GM21515 (cell line): ENCODE results near the gene ZNF3.

Experiments
- ATAC-seq: cut with Tn5 transposase; IDR thresholded peaks from one replicate; pipeline ENCODE4 v1.9.1; 2021; ENCODE audit not compliant: unreplicated experiment

The ZNF3 gene

DNA sequence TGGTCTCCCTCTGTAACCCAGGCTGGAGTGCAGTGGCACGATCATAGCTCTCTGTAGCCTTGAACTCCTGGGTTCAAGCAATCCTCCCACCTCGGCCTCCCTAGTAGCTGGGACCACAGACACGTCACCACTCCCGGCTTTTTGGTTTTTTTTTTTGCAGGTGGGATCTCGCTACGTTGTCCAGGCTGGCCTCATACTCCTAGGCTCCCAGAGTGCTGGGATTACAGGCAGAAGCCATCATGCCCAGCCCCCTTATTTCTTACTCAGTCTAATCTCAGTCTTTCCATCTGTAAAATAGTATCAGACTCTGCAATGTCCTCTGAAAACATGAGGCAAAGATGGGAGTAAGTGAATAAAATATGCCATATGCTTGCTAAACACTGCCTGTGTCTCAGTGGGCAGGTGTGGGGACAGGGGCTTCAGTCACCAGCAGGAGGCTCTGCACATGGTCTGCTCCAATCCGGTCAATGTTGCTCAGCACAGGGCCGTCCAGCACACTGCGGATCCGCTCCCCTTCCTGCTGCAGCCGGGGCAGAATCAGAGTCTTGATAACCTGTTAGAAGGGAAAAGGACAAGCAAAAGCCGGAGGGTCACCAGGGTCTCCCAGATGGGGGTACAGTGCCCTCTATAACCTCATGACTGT lies 28.1 kb upstream of the ZNF3 start:
- ATAC-seq, result no peak

DNA sequence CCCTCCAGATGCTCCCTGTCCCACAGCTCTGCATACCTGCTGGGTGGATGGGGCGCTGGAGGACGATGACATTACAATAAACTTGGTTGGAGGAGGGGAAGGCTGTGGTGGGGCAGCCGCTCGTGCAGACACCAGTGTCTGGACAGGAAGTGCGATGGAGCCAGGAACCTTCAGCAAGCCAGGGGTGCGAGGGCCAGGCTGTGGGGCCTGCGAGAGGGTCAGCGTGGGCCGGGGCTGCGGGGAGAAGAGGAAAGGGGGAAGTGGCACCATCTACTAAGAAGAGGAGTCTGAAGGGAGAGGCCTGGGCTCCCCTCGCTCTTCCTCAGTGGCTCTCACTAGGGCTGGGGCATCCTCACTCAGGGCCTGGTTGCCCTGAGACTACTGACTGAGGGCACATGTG lies 26.4 kb upstream of the ZNF3 start:
- no peak for ATAC-seq

- ATAC-seq, result no peak
Observed at GRCh38 chr7:100107125-100107737, 25.7 kb upstream of the ZNF3 start.

GRCh38 chr7:100106633-100107032 lies 25.1 kb upstream of the ZNF3 start:
- ATAC-seq, result no peak

- ATAC-seq, result no peak
Observed at GRCh38 chr7:100105534-100105933, 24.0 kb upstream of the ZNF3 start.

GRCh38 chr7:100102950-100103840 lies 21.7 kb upstream of the ZNF3 start:
- no peak for ATAC-seq

DNA sequence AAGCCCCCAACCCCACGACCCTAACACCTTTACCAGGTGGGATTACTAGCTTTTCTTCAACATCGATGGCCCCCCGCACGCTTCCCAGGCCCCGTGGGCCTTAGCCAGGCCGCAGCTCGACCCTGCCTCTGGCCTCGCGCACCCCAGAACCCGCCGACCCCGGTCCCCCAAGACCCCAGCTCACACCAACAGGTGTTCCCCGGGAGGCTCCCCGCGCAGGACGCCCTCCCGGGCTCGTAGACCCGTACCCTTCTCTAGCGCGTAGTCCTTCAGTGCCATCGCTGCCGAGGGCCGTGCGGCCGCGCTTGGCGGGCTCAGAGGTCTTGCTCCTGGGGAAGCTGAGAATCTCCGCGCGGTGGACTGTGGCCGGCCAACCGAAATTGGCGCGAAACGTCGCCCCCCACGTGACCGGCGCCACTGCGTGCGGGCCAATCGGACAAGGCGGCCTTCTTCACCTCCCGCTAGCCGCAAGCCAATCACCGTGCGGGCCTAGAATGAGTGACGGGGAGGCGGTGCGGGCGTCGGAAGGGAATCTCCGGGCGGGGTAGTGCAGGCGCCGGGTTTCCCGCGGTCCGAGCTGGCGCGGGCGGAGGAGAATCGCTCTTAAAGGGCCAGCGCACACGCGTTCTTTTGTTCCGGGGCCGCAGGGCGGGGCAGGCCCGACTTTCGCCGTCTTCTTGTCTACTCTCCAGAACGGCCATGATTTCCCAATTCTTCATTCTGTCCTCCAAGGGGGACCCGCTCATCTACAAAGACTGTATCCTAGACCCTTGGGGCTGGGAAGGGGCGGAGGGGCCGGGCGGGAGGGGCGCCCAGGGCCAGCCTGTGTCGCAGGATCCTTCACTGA lies 19.7 kb upstream of the ZNF3 start, which contains the start of the genes AP4M1 and MCM7:
Gene AP4M1 (plus strand): TSS at position 628 of the 847 bp plus-strand sequence. CDS start 72 bp downstream, at position 700.
Gene MCM7 (minus strand): TSS at position 382 of the 847 bp plus-strand sequence. CDS start 103 bp downstream, at position 279.
- ATAC-seq, result peak; percentile 74

GRCh38 chr7:100100420-100101015 lies 19.0 kb upstream of the ZNF3 start:
- ATAC-seq, result peak; percentile 58

- ATAC-seq, result no peak
Observed at GRCh38 chr7:100099452-100099851, 17.9 kb upstream of the ZNF3 start.

DNA sequence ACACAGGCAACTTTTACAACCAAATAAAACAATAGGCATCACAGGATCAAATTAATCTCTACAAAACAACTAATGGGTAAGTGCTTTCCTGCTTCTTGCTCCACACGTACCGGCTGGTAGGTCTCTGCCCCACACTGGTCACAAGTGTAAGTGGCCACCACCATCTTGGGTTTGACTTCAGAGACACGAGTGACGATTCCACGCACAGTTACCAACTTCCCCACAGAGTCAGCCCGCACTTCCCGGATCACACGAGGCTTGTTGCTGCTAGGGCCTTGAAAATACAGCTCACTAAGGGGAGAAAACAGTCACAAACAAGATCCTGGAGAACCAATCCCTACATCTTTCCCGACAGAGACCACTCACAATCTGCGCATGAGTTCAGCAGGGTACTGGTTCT lies 17.4 kb upstream of the ZNF3 start:
- ATAC-seq, result no peak

DNA sequence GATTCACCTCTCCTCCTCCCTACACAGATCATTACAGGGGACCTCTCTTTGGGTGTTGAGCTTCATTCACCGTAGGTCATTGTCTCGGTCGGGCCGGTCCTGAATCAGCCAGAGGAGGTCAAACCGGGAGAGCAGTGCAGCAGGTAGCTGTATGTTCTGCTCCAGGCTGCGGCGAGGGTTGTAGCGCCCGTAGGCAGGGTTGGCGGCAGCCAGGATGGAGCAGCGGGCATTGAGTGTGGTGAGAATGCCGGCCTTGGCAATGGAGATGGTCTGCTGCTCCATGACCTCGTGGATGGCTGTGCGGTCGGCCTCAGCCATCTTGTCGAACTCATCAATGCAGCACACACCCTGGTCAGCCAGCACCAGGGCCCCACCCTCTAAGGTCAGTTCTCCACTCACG lies 14.2 kb upstream of the ZNF3 start:
- ATAC-seq, result no peak

- ATAC-seq, result no peak
Observed at GRCh38 chr7:100095289-100095688, 13.8 kb upstream of the ZNF3 start.

- no peak for ATAC-seq
Observed at GRCh38 chr7:100093925-100094486, 12.5 kb upstream of the ZNF3 start.

GRCh38 chr7:100093498-100093897 lies 12.0 kb upstream of the ZNF3 start:
- no peak for ATAC-seq

- no peak for ATAC-seq
Observed at GRCh38 chr7:100093054-100093453, 11.5 kb upstream of the ZNF3 start.

DNA sequence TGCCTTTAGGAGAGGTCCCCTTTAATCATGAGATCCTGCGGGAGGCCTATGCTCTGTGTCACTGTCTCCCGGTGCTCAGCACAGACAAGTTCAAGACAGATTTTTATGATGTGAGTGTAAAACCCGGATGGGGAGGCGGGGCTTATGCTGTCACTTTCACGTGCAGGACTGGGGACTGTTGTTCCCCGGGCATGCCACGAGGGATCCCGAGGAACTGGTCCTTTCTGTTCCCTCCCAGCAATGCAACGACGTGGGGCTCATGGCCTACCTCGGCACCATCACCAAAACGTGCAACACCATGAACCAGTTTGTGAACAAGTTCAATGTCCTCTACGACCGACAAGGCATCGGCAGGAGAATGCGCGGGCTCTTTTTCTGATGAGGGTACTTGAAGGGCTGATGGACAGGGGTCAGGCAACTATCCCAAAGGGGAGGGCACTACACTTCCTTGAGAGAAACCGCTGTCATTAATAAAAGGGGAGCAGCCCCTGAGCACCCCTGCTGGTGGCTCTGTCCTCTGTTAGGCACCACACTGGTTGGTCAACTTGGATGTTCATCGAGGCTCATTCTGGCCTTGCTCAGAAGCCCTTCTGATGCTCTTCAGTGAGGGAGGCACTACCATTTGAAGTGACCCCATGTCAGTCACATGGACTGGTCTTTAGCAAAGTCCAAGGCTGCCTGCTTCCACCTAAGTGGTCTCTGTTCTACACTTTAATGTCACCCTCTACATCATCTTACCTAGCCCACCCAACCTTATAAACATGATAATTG lies 10.1 kb upstream of the ZNF3 start:
- ATAC-seq, result no peak

DNA sequence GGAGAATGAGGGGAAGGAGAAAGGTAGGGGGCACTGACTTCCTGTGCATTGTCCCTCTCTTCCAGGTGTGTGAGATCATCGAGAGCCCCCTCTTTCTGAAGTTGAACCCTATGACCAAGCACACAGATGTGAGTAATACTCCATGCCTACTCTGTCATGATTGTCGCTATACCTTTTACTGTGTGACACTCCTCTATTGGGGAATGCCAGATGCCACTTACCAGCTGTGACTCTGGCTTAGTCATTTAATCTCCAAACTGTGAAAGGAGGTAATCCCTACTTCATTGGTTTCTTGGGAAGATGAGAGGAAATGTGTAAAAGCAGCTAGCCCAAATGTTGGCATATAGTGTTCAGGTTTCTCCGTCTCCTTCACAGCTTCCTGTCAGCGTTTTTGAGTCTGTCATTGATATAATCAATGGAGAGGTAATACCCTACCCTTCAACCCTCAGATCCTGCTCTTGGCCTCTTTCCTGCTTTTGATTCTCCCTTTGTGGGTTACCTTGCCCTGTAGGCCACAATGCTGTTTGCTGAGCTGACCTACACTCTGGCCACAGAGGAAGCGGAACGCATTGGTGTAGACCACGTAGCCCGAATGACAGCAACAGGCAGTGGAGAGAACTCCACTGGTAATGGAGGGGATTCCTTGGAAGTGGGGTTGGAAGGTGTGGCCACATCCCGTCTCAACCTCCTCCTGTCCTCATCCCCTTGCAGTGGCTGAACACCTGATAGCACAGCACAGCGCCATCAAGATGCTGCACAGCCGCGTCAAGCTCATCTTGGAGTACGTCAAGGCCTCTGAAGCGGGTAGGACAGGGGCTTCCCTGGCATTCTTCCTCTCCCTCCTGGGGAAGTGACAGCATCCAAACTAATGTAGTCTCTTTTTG lies 9.2 kb upstream of the ZNF3 start:
- no peak for ATAC-seq

- no peak for ATAC-seq
Observed at GRCh38 chr7:100089458-100090196, 8.1 kb upstream of the ZNF3 start.
